Activated CD8-positive, alpha-beta memory T cell treated with anti-CD3 and anti-CD28 coated beads, Interleukin-2, amount 10 ng/mL, durations not matched to agents 7 days and 5 days (primary cell): ENCODE results near the gene HRH3. TPM values are rescaled to one million over a fixed set of nuclear protein-coding genes. Genes with fewer than 3 reads are reported as not detected.

Experiments used
- ATAC-seq: fragments of 150-1000 bp; cut with Tn5 transposase; one replicate; pipeline ENCODE4 v1.10.0; 2021; ENCODE audit warnings: moderate library complexity
- CTCF ChIA-PET: fragments of 350-600 bp; sonication (Branson Sonifier 250); formaldehyde crosslinking; loops from one replicate; lab custom pipeline; 2021; ENCODE audit warnings: antibody characterized with exemption; lab: Charles Lee
- DNase-seq: peaks from one replicate; pipeline ENCODE4 v3.0.0-alpha.2; 2020
- H3K27ac Mint-ChIP-seq: one replicate; pipeline ENCODE4 v1.8.0; 2021; ENCODE audit warnings: mild to moderate bottlenecking, mixed read lengths
- H3K27me3 Mint-ChIP-seq: one replicate; pipeline ENCODE4 v1.8.0; 2021; ENCODE audit warnings: mixed read lengths
- H3K36me3 Mint-ChIP-seq: one replicate; pipeline ENCODE4 v1.8.0; 2021; ENCODE audit warnings: mild to moderate bottlenecking, mixed read lengths
- H3K4me1 Mint-ChIP-seq: one replicate; pipeline ENCODE4 v1.8.0; 2021; ENCODE audit warnings: mixed read lengths
- H3K4me3 Mint-ChIP-seq: one replicate; pipeline ENCODE4 v1.8.0; 2021; ENCODE audit warnings: mild to moderate bottlenecking, moderate library complexity, mixed read lengths
- H3K9me3 Mint-ChIP-seq: one replicate; pipeline ENCODE4 v1.8.0; 2022; ENCODE audit warnings: low read depth, mixed read lengths
- total RNA-seq, 2 experiments: library from RNA; stranded (reverse); gene quantifications; one replicate each; pipeline ENCODE4 v1.2.3, GENCODE V29; 2021

HRH3 gene
- total RNA-seq, 2 experiments from 2014 or later: not detected

- DNase-seq (no peak), ATAC-seq (no peak)
- CTCF ChIA-PET: no interaction called here
- no peak overlapping the region for H3K27ac Mint-ChIP-seq
- no peak overlapping the region for H3K4me3 Mint-ChIP-seq
- H3K9me3 Mint-ChIP-seq: no peaks in the 10 kb centered on the region
- peaks cover 1% of the 10 kb centered on the region for H3K36me3 Mint-ChIP-seq
- H3K27me3 Mint-ChIP-seq: no peaks in the 10 kb centered on the region
- H3K4me1 Mint-ChIP-seq: peaks cover 3% of the 10 kb centered on the region
Observed at GRCh38 chr20:62254021-62254724, 34.1 kb upstream of the HRH3 start.

- Mint-ChIP-seq H3K4me3 (no peak overlapping the region), H3K27me3 (no peaks in the 10 kb centered on the region), H3K4me1 (peaks cover 3% of the 10 kb centered on the region), H3K36me3 (peaks cover 1% of the 10 kb centered on the region), H3K27ac (no peak overlapping the region), H3K9me3 (no peaks in the 10 kb centered on the region)
- ATAC-seq: no peak
- no peak for DNase-seq
- CTCF ChIA-PET: no interaction called here
Observed at GRCh38 chr20:62253398-62253797, 33.3 kb upstream of the HRH3 start.

- DNase-seq: no peak
- no peak overlapping the region for H3K4me3 Mint-ChIP-seq
- H3K4me1 Mint-ChIP-seq: peaks cover 3% of the 10 kb centered on the region
- H3K27me3 Mint-ChIP-seq: no peaks in the 10 kb centered on the region
- CTCF ChIA-PET: no interaction called here
- H3K27ac Mint-ChIP-seq: no peak overlapping the region
- ATAC-seq: no peak
- no peaks in the 10 kb centered on the region for H3K9me3 Mint-ChIP-seq
- H3K36me3 Mint-ChIP-seq: peaks cover 1% of the 10 kb centered on the region
Observed at GRCh38 chr20:62252342-62252966, 32.4 kb upstream of the HRH3 start.

DNA sequence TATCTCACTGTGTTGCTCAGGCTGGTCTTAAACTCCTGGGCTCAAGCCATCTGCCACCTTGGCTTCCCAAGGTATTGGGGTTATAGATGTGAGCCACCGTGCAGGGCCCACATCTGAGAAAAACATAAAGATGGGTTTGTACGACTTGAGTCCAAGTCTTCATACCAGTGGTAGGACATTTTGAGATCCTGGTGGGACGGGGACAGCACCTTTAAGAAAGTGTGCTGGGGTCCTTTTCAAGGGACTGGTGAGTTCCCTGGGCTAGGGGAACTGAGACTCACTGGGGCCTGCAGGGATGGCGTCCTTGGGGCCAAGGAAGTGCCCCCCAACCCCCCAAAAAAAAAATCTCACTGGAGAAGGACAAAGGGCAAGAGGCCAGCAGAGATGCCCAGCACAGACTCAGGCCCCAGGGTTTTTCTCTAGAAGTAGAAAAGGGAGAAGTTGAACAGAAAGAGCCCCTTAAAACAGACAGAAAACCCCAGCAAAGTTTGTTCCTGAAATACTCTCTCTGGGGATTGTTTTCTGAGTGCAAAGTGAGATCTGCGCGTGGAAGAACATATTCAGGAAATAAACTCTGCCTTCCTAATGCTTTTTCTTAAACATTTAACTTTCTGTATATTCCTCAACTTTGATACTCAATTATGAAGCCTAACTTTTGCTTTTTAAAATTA, 28.9 kb upstream of the HRH3 start:
- H3K4me1 Mint-ChIP-seq: peaks cover 10% of the 10 kb centered on the region
- ATAC-seq (no peak), DNase-seq (no peak)
- CTCF ChIA-PET: no interaction called here
- H3K27ac Mint-ChIP-seq: no peak overlapping the region
- H3K36me3 Mint-ChIP-seq: no peaks in the 10 kb centered on the region
- no peak overlapping the region for H3K4me3 Mint-ChIP-seq
- no peaks in the 10 kb centered on the region for H3K27me3 Mint-ChIP-seq
- no peaks in the 10 kb centered on the region for H3K9me3 Mint-ChIP-seq

- Mint-ChIP-seq H3K4me3 (no peak overlapping the region), H3K27me3 (no peaks in the 10 kb centered on the region), H3K27ac (no peak overlapping the region), H3K36me3 (no peaks in the 10 kb centered on the region), H3K9me3 (no peaks in the 10 kb centered on the region), H3K4me1 (peaks cover 7% of the 10 kb centered on the region)
- ATAC-seq: no peak
- CTCF ChIA-PET: no interaction called here
- DNase-seq: no peak
Observed at GRCh38 chr20:62246872-62247652, 27.0 kb upstream of the HRH3 start.

GRCh38 chr20:62246431-62246830, 26.4 kb upstream of the HRH3 start:
- H3K27ac Mint-ChIP-seq: no peak overlapping the region
- H3K4me3 Mint-ChIP-seq: no peak overlapping the region
- no peaks in the 10 kb centered on the region for H3K36me3 Mint-ChIP-seq

GRCh38 chr20:62245911-62246280, 25.8 kb upstream of the HRH3 start:
- no peak for ATAC-seq
- peaks cover 15% of the 10 kb centered on the region for H3K4me1 Mint-ChIP-seq
- CTCF ChIA-PET: no interaction called here

More at GRCh38 chr20:62246431-62246830, 26.4 kb upstream of the HRH3 start:
- no peak for DNase-seq
- H3K27me3 Mint-ChIP-seq: no peaks in the 10 kb centered on the region
- ATAC-seq: no peak
- CTCF ChIA-PET: no interaction called here
- H3K9me3 Mint-ChIP-seq: no peaks in the 10 kb centered on the region
- peaks cover 12% of the 10 kb centered on the region for H3K4me1 Mint-ChIP-seq

GRCh38 chr20:62244644-62245108, 24.6 kb upstream of the HRH3 start:
- Mint-ChIP-seq H3K27ac (no peak overlapping the region), H3K27me3 (no peaks in the 10 kb centered on the region), H3K36me3 (no peaks in the 10 kb centered on the region), H3K4me3 (no peak overlapping the region), H3K4me1 (peaks cover 25% of the 10 kb centered on the region), H3K9me3 (no peaks in the 10 kb centered on the region)
- ATAC-seq (peak; percentile 42), DNase-seq (no peak)
- CTCF ChIA-PET: no interaction called here

More at GRCh38 chr20:62245911-62246280, 25.8 kb upstream of the HRH3 start:
- Mint-ChIP-seq H3K36me3 (no peaks in the 10 kb centered on the region), H3K4me3 (no peak overlapping the region), H3K27ac (no peak overlapping the region), H3K27me3 (no peaks in the 10 kb centered on the region), H3K9me3 (no peaks in the 10 kb centered on the region)
- DNase-seq: no peak

DNA sequence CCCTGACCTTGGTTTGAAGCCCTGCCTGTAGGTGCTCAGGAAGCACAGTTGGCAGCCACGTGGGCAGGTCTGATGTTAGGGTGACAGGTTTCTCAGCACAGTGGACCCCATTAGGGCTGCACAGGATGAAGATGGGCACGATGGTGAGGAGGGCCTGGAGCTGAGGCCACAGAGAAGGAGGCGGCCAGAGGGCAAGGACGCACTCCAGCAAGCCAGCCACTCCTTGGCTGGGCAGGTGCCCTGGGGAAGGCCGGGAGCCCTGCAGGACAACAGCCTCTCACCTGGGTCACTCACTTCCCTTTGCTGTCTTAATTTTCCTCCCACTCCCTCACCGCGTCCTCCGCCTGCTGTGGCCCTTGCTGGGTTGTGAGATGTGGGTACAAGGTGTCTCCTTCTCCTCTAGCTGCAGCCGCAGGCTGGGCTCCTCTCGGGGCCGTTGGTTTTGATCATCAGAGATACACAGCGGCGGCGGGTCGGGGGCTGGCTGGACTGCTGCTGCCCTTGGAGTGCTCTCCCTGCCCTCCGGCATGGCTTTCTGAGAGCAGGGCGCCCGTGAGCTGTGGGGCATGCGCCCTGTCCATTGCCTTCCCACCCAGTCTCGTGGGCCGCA, 23.9 kb upstream of the HRH3 start:
- Mint-ChIP-seq H3K9me3 (no peaks in the 10 kb centered on the region), H3K4me3 (no peak overlapping the region), H3K27me3 (no peaks in the 10 kb centered on the region), H3K36me3 (no peaks in the 10 kb centered on the region), H3K27ac (no peak overlapping the region), H3K4me1 (peaks cover 31% of the 10 kb centered on the region)
- CTCF ChIA-PET: interaction anchor here (1.8 kb wide), 1 partner anchor 58 kb away, joined by 4 read pairs; the partner anchor contains the start of gene ADRM1
- ATAC-seq (no peak), DNase-seq (no peak)

GRCh38 chr20:62243106-62243505, 23.0 kb upstream of the HRH3 start:
- no peak for ATAC-seq
- CTCF ChIA-PET: interaction anchor here (1.8 kb wide), 1 partner anchor 59 kb away, joined by 4 read pairs; the partner anchor contains the start of gene ADRM1
- no peaks in the 10 kb centered on the region for H3K27me3 Mint-ChIP-seq
- no peak overlapping the region for H3K27ac Mint-ChIP-seq
- H3K4me1 Mint-ChIP-seq: peaks cover 31% of the 10 kb centered on the region
- no peak overlapping the region for H3K4me3 Mint-ChIP-seq
- no peak for DNase-seq
- H3K9me3 Mint-ChIP-seq: no peaks in the 10 kb centered on the region
- H3K36me3 Mint-ChIP-seq: no peaks in the 10 kb centered on the region

DNA sequence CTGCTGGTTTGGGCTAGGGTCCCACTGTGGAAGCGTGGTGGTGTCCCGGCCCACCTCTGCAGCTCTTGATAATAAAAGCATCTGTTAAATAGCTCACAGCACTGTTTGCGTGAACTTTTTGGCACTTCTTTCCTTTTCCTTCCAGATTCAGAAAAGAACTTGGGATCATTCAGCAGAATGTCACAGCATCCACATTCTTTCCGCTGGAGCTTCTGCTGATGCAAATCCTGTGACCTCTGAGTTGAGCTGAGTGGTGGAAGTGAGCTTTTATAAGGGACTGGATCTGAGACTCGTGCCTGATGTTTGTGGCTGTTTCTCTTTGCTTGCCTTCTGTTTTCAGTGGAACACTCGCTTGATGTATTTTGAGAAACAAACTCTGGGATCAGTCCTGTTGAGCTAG, 22.1 kb upstream of the HRH3 start:
- H3K4me3 Mint-ChIP-seq: no peak overlapping the region
- H3K9me3 Mint-ChIP-seq: no peaks in the 10 kb centered on the region
- H3K4me1 Mint-ChIP-seq: peaks cover 37% of the 10 kb centered on the region
- H3K27ac Mint-ChIP-seq: no peak overlapping the region
- H3K27me3 Mint-ChIP-seq: no peaks in the 10 kb centered on the region
- H3K36me3 Mint-ChIP-seq: no peaks in the 10 kb centered on the region
- CTCF ChIA-PET: interaction anchor here (0.9 to 1.8 kb wide), 2 partner anchors 60 to 101 kb away, joined by 3 to 4 read pairs; partner anchors contain the start of gene ADRM1
- no peak for DNase-seq
- no peak for ATAC-seq

GRCh38 chr20:62241506-62241905, 21.4 kb upstream of the HRH3 start:
- DNase-seq (no peak), ATAC-seq (no peak)
- Mint-ChIP-seq H3K27ac (no peak overlapping the region), H3K9me3 (no peaks in the 10 kb centered on the region), H3K4me3 (no peak overlapping the region), H3K4me1 (peaks cover 37% of the 10 kb centered on the region), H3K27me3 (no peaks in the 10 kb centered on the region), H3K36me3 (no peaks in the 10 kb centered on the region)
- CTCF ChIA-PET: interaction anchor here (0.9 kb wide), 1 partner anchor 100 kb away, joined by 3 read pairs; no protein-coding TSS in a partner anchor
